Activated CD8-positive, alpha-beta memory T cell treated with anti-CD3 and anti-CD28 coated beads, Interleukin-2, amount 50 U/mL, for 1 hour (primary cell): Measurements from ENCODE around the gene CDC20B.
A peak's percentile ranks its signal among the peaks of the same experiment; 100 is the strongest.
"Not testable (repeated sequence)": the region's sequence is repeated elsewhere in the genome, so short reads cannot be mapped to it uniquely, and the experiment has no call there.

ENCODE experiments used
- DNase-seq: peaks from one replicate; pipeline ENCODE4 v3.0.0-alpha.2; 2020; ENCODE audit errors: extremely low read depth

CDC20B gene

GRCh38 chr5:55160493-55161209, 12.3 kb downstream of the CDC20B start:
- DNase-seq = no peak

GRCh38 chr5:55159763-55160492, 13.0 kb downstream of the CDC20B start, which contains the start of gene GPX8:
Gene GPX8 (plus strand): TSS chr5:55160171. CDS start chr5:55160193, 22 bp downstream.
- DNase-seq = no peak

GRCh38 chr5:55154873-55155272, 18.1 kb downstream of the CDC20B start:
- no peak for DNase-seq

- no peak for DNase-seq
Observed at GRCh38 chr5:55151923-55152842, 20.8 kb downstream of the CDC20B start.

- no peak for DNase-seq
Observed at GRCh38 chr5:55149308-55149795, 23.6 kb downstream of the CDC20B start.

- DNase-seq = peak; percentile 55
Observed at GRCh38 chr5:55146543-55147151, 26.3 kb downstream of the CDC20B start.

GRCh38 chr5:55146080-55146479, 26.9 kb downstream of the CDC20B start:
- no peak for DNase-seq

- DNase-seq = no peak
Observed at GRCh38 chr5:55143624-55144023, 29.4 kb downstream of the CDC20B start.

GRCh38 chr5:55141945-55142690, 30.9 kb downstream of the CDC20B start:
- no peak for DNase-seq

GRCh38 chr5:55140908-55141665, 31.9 kb downstream of the CDC20B start:
- DNase-seq = no peak

GRCh38 chr5:55136521-55136920, 36.5 kb downstream of the CDC20B start:
- DNase-seq = no peak

- no peak for DNase-seq
Observed at GRCh38 chr5:55134053-55134722, 38.8 kb downstream of the CDC20B start.

- DNase-seq = no peak
Observed at GRCh38 chr5:55123365-55123764, 49.6 kb downstream of the CDC20B start.

GRCh38 chr5:55114061-55114460, 58.9 kb downstream of the CDC20B start:
- DNase-seq = no peak

- no peak for DNase-seq
Observed at GRCh38 chr5:55113327-55113726, 59.6 kb downstream of the CDC20B start.

- DNase-seq = no peak
Observed at GRCh38 chr5:55110217-55110616, 62.8 kb downstream of the CDC20B start.

GRCh38 chr5:55108661-55109060, 64.3 kb downstream of the CDC20B start:
- no peak for DNase-seq

GRCh38 chr5:55105976-55106375, 67.0 kb downstream of the CDC20B start:
- not testable (repeated sequence) for DNase-seq

- no peak for DNase-seq
Observed at GRCh38 chr5:55104946-55105701, 67.9 kb downstream of the CDC20B start.
